GM23248 (cell line): ENCODE data around the gene FBXO2.

ENCODE experiments used
- EZH2 ChIP-seq: fragments of 200-600 bp; sonication (generic); IDR thresholded peaks from 2 replicates; pipeline ENCODE4 v1.6.1; 2018; ENCODE audit warnings: antibody characterized with exemption, mild to moderate bottlenecking; ENCODE audit not compliant: insufficient read depth, poor library complexity, severe bottlenecking
- EZH2phosphoT487 ChIP-seq: fragments of 200-600 bp; sonication (generic); IDR thresholded peaks from 2 replicates; pipeline ENCODE4 v1.6.1; 2018; ENCODE audit warnings: antibody characterized with exemption, moderate library complexity, mild to moderate bottlenecking, low read depth; ENCODE audit not compliant: insufficient read depth

DNA sequence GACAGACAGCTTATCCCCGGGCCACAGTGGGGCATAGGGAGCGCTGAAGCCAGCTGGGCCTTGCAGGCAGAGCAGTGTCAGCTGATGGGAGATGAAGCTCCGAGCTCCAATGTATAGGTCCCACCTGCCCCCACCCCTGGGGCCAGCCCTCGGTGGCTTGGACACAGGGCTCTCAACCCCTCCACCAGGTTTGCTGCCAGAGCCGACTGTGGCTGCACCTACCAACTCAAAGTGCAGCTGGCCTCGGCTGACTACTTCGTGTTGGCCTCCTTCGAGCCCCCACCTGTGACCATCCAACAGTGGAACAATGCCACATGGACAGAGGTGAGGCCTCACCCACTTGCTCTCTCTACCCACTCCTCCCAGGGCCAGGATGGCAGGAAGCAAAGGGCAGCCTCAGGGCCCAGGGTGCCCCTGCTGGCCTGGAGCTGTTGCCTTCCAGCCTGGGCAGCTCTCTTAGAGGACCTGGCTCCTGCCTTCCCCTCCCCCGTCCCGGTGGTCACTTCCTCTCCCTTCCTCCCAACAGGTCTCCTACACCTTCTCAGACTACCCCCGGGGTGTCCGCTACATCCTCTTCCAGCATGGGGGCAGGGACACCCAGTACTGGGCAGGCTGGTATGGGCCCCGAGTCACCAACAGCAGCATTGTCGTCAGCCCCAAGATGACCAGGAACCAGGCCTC lies 19.0 kb upstream of the FBXO2 start:
- TF ChIP-seq EZH2phosphoT487 (no peak), EZH2 (no peak)
